Mesenchymal stem cell (in vitro differentiated cells and primary cell): Measurements from ENCODE around the gene RUNX2.

Experiments used
- DNase-seq: peaks from one replicate; pipeline ENCODE4 v3.0.0-alpha.2; 2013
- H2AFZ ChIP-seq: one replicate; pipeline ENCODE4 v1.6.1; 2013; ENCODE audit warnings: low read depth, mild to moderate bottlenecking, control low read depth, inconsistent platforms, low read length, moderate library complexity
- H2AK5ac ChIP-seq: 2 replicates; pipeline ENCODE4 v1.6.1; 2013; ENCODE audit warnings: low read length, moderate library complexity, mild to moderate bottlenecking, inconsistent platforms; ENCODE audit not compliant: severe bottlenecking
- H2BK120ac ChIP-seq: one replicate; pipeline ENCODE4 v1.6.1; 2013; ENCODE audit warnings: low read depth, mild to moderate bottlenecking, inconsistent platforms, low read length, moderate library complexity
- H2BK12ac ChIP-seq, 2 experiments: one replicate each; pipeline ENCODE4 v1.6.1; 2013; ENCODE audit warnings: inconsistent platforms in 2 of 2, low read length in 2 of 2, mild to moderate bottlenecking in 2 of 2, moderate library complexity in 2 of 2, control low read depth in 1 of 2
- H2BK15ac ChIP-seq: one replicate; pipeline ENCODE4 v1.6.1; 2013; ENCODE audit warnings: mild to moderate bottlenecking, low read depth, inconsistent platforms; ENCODE audit not compliant: poor library complexity, severe bottlenecking
- H2BK5ac ChIP-seq: 2 replicates; pipeline ENCODE4 v1.6.1; 2013; ENCODE audit warnings: low read depth, mild to moderate bottlenecking, low read length, control low read depth, inconsistent platforms; ENCODE audit not compliant: poor library complexity, severe bottlenecking
- H3K14ac ChIP-seq, 2 experiments: one replicate each; pipeline ENCODE4 v1.6.1; 2013; ENCODE audit warnings: inconsistent platforms in 2 of 2, low read length in 2 of 2, control low read depth in 1 of 2, mild to moderate bottlenecking in 1 of 2, moderate library complexity in 1 of 2
- H3K18ac ChIP-seq, 2 experiments: one replicate each; pipeline ENCODE4 v1.6.1; 2013; ENCODE audit warnings: inconsistent platforms in 2 of 2, low read length in 2 of 2, control low read depth in 1 of 2, low read depth in 1 of 2, mild to moderate bottlenecking in 1 of 2
- H3K23ac ChIP-seq, 2 experiments: one replicate each; pipeline ENCODE4 v1.6.1; 2013; ENCODE audit warnings: inconsistent platforms in 2 of 2, low read length in 2 of 2, mild to moderate bottlenecking in 2 of 2, moderate library complexity in 2 of 2, control low read depth in 1 of 2
- H3K27ac ChIP-seq: 2 replicates; pipeline ENCODE4 v1.5.1; 2013; ENCODE audit warnings: mild to moderate bottlenecking, moderate library complexity, low read length, control low read depth, inconsistent platforms; ENCODE audit not compliant: poor library complexity, severe bottlenecking
- H3K27me3 ChIP-seq, 2 experiments: 2 replicates each; pipeline versions ENCODE4 v1.6.1 to v1.7.0; 2013; ENCODE audit warnings: low read length in 2 of 2, mild to moderate bottlenecking in 2 of 2, moderate library complexity in 2 of 2, control low read depth in 1 of 2, inconsistent platforms in 1 of 2; ENCODE audit not compliant: control insufficient read depth in 1 of 2, insufficient read depth in 1 of 2
- H3K36me3 ChIP-seq, 2 experiments: 2 replicates each; pipeline versions ENCODE4 v1.6.1 to v1.7.0; 2013; ENCODE audit warnings: low read length in 2 of 2, control low read depth in 1 of 2, inconsistent platforms in 1 of 2, low read depth in 1 of 2, mild to moderate bottlenecking in 1 of 2; ENCODE audit not compliant: insufficient read depth in 2 of 2, control insufficient read depth in 1 of 2
- H3K4ac ChIP-seq, 2 experiments: one replicate each; pipeline ENCODE4 v1.6.1; 2013; ENCODE audit warnings: inconsistent platforms in 2 of 2, low read length in 2 of 2, mild to moderate bottlenecking in 2 of 2, moderate library complexity in 2 of 2, control low read depth in 1 of 2, low read depth in 1 of 2
- H3K4me1 ChIP-seq: 2 replicates; pipeline ENCODE4 v1.6.1; 2013; ENCODE audit warnings: low read depth, low read length, control low read depth; ENCODE audit not compliant: control insufficient read depth, insufficient read depth
- H3K4me2 ChIP-seq: 2 replicates; pipeline ENCODE4 v1.6.1; 2013; ENCODE audit warnings: low read length, mild to moderate bottlenecking, inconsistent platforms; ENCODE audit not compliant: poor library complexity, severe bottlenecking
- H3K4me3 ChIP-seq, 2 experiments: 2 replicates each; pipeline versions ENCODE4 v1.5.1 to v1.7.0; 2013; ENCODE audit warnings: low read length in 2 of 2, mild to moderate bottlenecking in 2 of 2, control low read depth in 1 of 2, low read depth in 1 of 2; ENCODE audit not compliant: insufficient read depth in 1 of 2
- H3K79me1 ChIP-seq: replicated peaks from 2 replicates; pipeline ENCODE4 v1.6.1; 2013; ENCODE audit warnings: mild to moderate bottlenecking, control low read depth, low read length, inconsistent platforms; ENCODE audit not compliant: poor library complexity, severe bottlenecking
- H3K9ac ChIP-seq: 2 replicates; pipeline ENCODE4 v1.7.0; 2013; ENCODE audit warnings: mild to moderate bottlenecking, low read length, moderate library complexity
- H3K9me3 ChIP-seq: 2 replicates; pipeline ENCODE4 v1.7.0; 2013; ENCODE audit warnings: mild to moderate bottlenecking, low read length; ENCODE audit not compliant: control insufficient read depth
- H4K8ac ChIP-seq: one replicate; pipeline ENCODE4 v1.6.1; 2013; ENCODE audit warnings: inconsistent platforms, mild to moderate bottlenecking, low read length, moderate library complexity
- H4K91ac ChIP-seq: one replicate; pipeline ENCODE4 v1.6.1; 2013; ENCODE audit warnings: mild to moderate bottlenecking, low read length, inconsistent platforms
- WGBS: methylation state at CpG from one replicate; pipeline ENCODE4 v1.1.7; 2013; ENCODE audit warnings: mixed read lengths; 5-methylcytosine and 5-hydroxymethylcytosine counted together

RUNX2 gene

GRCh38 chr6:45351076-45351475 lies 22.9 kb downstream of the RUNX2 start:
- H3K36me3 ChIP-seq: no peaks in the 10 kb centered on the region
- WGBS: 97% methylated on average over 2 of the region's 3 CpGs

GRCh38 chr6:45351667-45352066 lies 23.5 kb downstream of the RUNX2 start:
- Histone ChIP-seq H4K91ac (no peak overlapping the region), H2BK15ac (no peak overlapping the region), H3K4me1 (no peaks in the 10 kb centered on the region), H3K36me3 (no peaks in the 10 kb centered on the region), H3K23ac (no peak overlapping the region), H3K9ac (no peak overlapping the region), H3K27ac (no peak overlapping the region), H2BK5ac (no peak overlapping the region), H2AK5ac (no peak overlapping the region), H3K14ac (no peak overlapping the region), H3K79me1 (peaks cover 10% of the 10 kb centered on the region), H2BK120ac (no peak overlapping the region), H3K9me3 (no peaks in the 10 kb centered on the region), H3K18ac (no peak overlapping the region), H4K8ac (no peak overlapping the region), H3K4me2 (no peak overlapping the region), H2AFZ (no peak overlapping the region), H3K4ac (no peak overlapping the region), H2BK12ac (no peak overlapping the region), H3K4me3 (no peak overlapping the region), H3K27me3 (no peaks in the 10 kb centered on the region)
- DNase-seq: no peak
- WGBS: no CpG with 5 or more reads among the region's 1 CpG

More at GRCh38 chr6:45351076-45351475, 22.9 kb downstream of the RUNX2 start:
- Histone ChIP-seq H3K23ac (no peak overlapping the region), H2BK15ac (no peak overlapping the region), H4K91ac (no peak overlapping the region), H2BK12ac (no peak overlapping the region), H3K4ac (no peak overlapping the region), H3K9ac (no peak overlapping the region), H4K8ac (no peak overlapping the region), H2BK5ac (no peak overlapping the region), H3K9me3 (no peaks in the 10 kb centered on the region), H2BK120ac (no peak overlapping the region), H3K27ac (no peak overlapping the region), H3K14ac (no peak overlapping the region), H2AFZ (no peak overlapping the region), H2AK5ac (no peak overlapping the region), H3K4me1 (no peaks in the 10 kb centered on the region), H3K79me1 (peaks cover 13% of the 10 kb centered on the region), H3K18ac (no peak overlapping the region), H3K4me3 (no peak overlapping the region), H3K4me2 (no peak overlapping the region), H3K27me3 (no peaks in the 10 kb centered on the region)
- no peak for DNase-seq

- H2BK120ac ChIP-seq: no peak overlapping the region
- WGBS: no CpG with 5 or more reads among the region's 2 CpGs
Observed at GRCh38 chr6:45353654-45354053, 25.5 kb downstream of the RUNX2 start.

GRCh38 chr6:45364466-45364865 lies 36.3 kb downstream of the RUNX2 start:
- H3K9me3 ChIP-seq: no peaks in the 10 kb centered on the region
- H3K9ac ChIP-seq: no peak overlapping the region
- no peaks in the 10 kb centered on the region for H3K27me3 ChIP-seq
- H3K4me2 ChIP-seq: no peak overlapping the region
- H3K36me3 ChIP-seq: peaks cover 0 to 3% of the 10 kb centered on the region in 2 experiments
- H2BK120ac ChIP-seq: no peak overlapping the region
- H3K4ac ChIP-seq: no peak overlapping the region
- H4K8ac ChIP-seq: no peak overlapping the region
- no peak overlapping the region for H3K14ac ChIP-seq
- no peak overlapping the region for H2BK15ac ChIP-seq
- H2BK5ac ChIP-seq: no peak overlapping the region
- H2AK5ac ChIP-seq: no peak overlapping the region
- no peak overlapping the region for H3K27ac ChIP-seq
- no peak overlapping the region for H3K4me3 ChIP-seq
- no peak overlapping the region for H3K18ac ChIP-seq
- H2BK12ac ChIP-seq: no peak overlapping the region
- DNase-seq: no peak
- peaks cover 10% of the 10 kb centered on the region for H3K79me1 ChIP-seq
- no peaks in the 10 kb centered on the region for H3K4me1 ChIP-seq
- no peak overlapping the region for H3K23ac ChIP-seq
- no peak overlapping the region for H4K91ac ChIP-seq
- H2AFZ ChIP-seq: no peak overlapping the region

More at GRCh38 chr6:45353654-45354053, 25.5 kb downstream of the RUNX2 start:
- H3K9me3 ChIP-seq: no peaks in the 10 kb centered on the region
- no peak for DNase-seq
- no peak overlapping the region for H3K4ac ChIP-seq
- H2AK5ac ChIP-seq: no peak overlapping the region
- H2BK5ac ChIP-seq: no peak overlapping the region
- no peaks in the 10 kb centered on the region for H3K36me3 ChIP-seq
- no peak overlapping the region for H3K4me2 ChIP-seq
- H4K8ac ChIP-seq: no peak overlapping the region
- no peak overlapping the region for H3K14ac ChIP-seq
- H3K9ac ChIP-seq: no peak overlapping the region
- H2BK15ac ChIP-seq: no peak overlapping the region
- H3K27ac ChIP-seq: no peak overlapping the region
- no peak overlapping the region for H3K23ac ChIP-seq
- no peak overlapping the region for H3K4me3 ChIP-seq
- no peak overlapping the region for H3K18ac ChIP-seq
- no peak overlapping the region for H4K91ac ChIP-seq
- no peak overlapping the region for H2AFZ ChIP-seq
- no peak overlapping the region for H2BK12ac ChIP-seq
- H3K4me1 ChIP-seq: no peaks in the 10 kb centered on the region
- H3K27me3 ChIP-seq: no peaks in the 10 kb centered on the region
- H3K79me1 ChIP-seq: peaks cover 10% of the 10 kb centered on the region
